ENCODE measurements around the gene CASKIN1. TPM values are rescaled to one million over a fixed set of nuclear protein-coding genes. Genes with fewer than 3 reads are reported as not detected.

The CASKIN1 gene
- total and polyA plus RNA-seq, 2 of the 8 experiments (the other 6 are each of a cell fraction or from before 2014, with no cell fraction given), result 1.2 to 6.4 TPM

GRCh38 chr16:2165861-2166260 lies 30.5 kb downstream of the CASKIN1 start (continued):
- TF ChIP-seq, protein P1, sequence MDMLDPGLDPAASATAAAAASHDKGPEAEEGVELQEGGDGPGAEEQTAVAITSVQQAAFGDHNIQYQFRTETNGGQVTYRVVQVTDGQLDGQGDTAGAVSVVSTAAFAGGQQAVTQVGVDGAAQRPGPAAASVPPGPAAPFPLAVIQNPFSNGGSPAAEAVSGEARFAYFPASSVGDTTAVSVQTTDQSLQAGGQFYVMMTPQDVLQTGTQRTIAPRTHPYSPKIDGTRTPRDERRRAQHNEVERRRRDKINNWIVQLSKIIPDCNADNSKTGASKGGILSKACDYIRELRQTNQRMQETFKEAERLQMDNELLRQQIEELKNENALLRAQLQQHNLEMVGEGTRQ (IDR thresholded peaks at IDR 0.05; ENCODE audit: low read length), result no peak
- TF ChIP-seq CHD2 (IDR thresholded peaks at IDR 0.05; ENCODE audit: low read length), result no peak
- TF ChIP-seq GABPA (IDR thresholded peaks at IDR 0.05; ENCODE audit: borderline replicate concordance, insufficient read depth, low read length), result no peak
- TF ChIP-seq HDAC2 (IDR thresholded peaks at IDR 0.05; ENCODE audit: borderline replicate concordance in 1 of 2, low read depth in 2 of 2, low read length in 2 of 2), result no peak
- no peak for TF ChIP-seq RFX5 (IDR thresholded peaks at IDR 0.05; ENCODE audit: borderline replicate concordance, low read depth, low read length)
- no peak for TF ChIP-seq KDM4A (IDR thresholded peaks at IDR 0.05; ENCODE audit: low read depth, low read length, severe bottlenecking)

Measured in H1 (cell line).